ENCODE results near the gene RAVER1.
"Not testable (repeated sequence)": the region's sequence is repeated elsewhere in the genome, so short reads cannot be mapped to it uniquely, and the experiment has no call there.

RAVER1 gene

DNA sequence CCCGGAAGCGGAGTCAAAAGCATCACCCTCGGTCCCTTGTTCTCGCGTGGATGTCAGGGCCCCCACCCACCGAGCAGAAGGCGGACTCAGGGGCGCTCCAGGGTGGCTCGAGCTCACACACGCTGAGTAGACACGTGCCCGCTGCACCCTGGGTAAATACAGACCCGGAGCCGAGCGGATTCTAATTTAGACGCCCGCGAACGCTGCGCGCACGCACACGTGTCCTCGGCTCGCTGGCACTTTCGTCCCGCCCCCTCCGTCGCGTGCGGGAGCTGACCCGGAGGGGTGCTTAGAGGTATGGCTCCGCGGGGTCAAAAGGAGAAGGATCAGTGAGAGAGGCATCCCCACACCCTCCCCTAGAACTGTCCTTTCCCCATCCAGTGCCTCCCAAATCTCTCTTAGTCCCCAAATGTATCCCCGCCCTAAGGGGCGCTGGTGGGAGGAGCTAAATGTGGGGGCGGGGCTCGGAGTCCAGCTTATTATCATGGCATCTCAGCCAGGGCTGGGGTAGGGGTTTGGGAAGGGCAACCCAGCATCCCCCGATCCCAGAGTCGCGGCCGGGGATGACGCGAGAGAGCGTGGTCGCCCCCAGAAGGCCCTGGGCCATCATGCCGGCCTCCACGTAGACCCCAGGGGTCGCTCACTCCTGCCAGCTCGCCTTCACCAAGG lies 44.0 kb downstream of the RAVER1 start:
- peak; percentile 83 for DNase-seq

DNA sequence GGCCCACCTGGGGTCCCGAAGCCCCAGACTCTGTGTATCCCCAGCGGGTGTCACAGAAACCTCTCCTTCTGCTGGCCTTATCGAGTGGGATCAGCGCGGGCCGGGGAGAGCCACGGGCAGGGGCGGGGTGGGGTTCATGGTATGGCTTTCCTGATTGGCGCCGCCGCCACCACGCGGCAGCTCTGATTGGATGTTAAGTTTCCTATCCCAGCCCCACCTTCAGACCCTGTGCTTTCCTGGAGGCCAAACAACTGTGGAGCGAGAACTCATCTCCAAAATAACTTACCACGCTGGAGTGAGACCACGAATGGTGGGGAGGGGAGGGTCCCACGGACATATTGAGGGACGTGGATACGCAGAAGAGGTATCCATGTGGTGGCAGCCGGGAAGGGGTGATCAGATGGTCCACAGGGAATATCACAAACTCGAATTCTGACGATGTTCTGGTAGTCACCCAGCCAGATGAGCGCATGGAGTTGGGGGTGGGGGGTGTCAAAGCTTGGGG lies 44.6 kb downstream of the RAVER1 start:
- DNase-seq: peak; percentile 74

DNA sequence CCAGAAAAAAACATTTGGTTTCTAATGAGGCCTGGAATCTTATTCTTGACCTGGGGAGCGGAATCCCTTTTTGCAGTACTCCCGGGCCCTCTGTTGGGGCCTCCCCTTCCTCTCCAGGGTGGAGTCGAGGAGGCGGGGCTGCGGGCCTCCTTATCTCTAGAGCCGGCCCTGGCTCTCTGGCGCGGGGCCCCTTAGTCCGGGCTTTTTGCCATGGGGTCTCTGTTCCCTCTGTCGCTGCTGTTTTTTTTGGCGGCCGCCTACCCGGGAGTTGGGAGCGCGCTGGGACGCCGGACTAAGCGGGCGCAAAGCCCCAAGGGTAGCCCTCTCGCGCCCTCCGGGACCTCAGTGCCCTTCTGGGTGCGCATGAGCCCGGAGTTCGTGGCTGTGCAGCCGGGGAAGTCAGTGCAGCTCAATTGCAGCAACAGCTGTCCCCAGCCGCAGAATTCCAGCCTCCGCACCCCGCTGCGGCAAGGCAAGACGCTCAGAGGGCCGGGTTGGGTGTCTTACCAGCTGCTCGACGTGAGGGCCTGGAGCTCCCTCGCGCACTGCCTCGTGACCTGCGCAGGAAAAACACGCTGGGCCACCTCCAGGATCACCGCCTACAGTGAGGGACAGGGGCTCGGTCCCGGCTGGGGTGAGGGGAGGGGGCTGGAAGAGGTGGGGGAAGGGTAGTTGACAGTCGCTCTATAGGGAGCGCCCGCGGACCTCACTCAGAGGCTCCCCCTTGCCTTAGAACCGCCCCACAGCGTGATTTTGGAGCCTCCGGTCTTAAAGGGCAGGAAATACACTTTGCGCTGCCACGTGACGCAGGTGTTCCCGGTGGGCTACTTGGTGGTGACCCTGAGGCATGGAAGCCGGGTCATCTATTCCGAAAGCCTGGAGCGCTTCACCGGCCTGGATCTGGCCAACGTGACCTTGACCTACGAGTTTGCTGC lies 46.3 kb downstream of the RAVER1 start, which contains the start of gene ICAM4:
Gene ICAM4, plus strand, starts transcription at position 153 of the 935 bp plus-strand sequence. Its CDS starts 58 bp downstream, at position 211.
- DNase-seq: peak; percentile 68

DNA sequence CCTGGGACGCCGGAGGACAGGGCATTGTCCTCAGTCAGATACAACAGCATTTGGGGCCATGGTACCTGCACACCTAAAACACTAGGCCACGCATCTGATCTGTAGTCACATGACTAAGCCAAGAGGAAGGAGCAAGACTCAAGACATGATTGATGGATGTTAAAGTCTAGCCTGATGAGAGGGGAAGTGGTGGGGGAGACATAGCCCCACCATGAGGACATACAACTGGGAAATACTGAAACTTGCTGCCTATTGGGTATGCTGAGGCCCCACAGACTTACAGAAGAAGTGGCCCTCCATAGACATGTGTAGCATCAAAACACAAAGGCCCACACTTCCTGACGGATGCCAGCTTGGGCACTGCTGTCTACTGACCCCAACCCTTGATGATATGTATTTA lies 47.9 kb downstream of the RAVER1 start:
- no peak for DNase-seq

DNA sequence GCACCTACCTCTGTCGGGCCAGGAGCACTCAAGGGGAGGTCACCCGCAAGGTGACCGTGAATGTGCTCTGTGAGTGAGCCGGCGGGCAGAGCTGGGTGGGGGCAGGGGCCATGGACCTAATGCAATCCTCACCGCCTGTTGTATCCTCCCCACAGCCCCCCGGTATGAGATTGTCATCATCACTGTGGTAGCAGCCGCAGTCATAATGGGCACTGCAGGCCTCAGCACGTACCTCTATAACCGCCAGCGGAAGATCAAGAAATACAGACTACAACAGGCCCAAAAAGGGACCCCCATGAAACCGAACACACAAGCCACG lies 48.4 kb downstream of the RAVER1 start:
- no peak for DNase-seq

- DNase-seq: no peak
Measured at GRCh38 chr19:10284065-10284959, 49.0 kb downstream of the RAVER1 start.

- no peak for DNase-seq
Measured at GRCh38 chr19:10283301-10284064, 49.8 kb downstream of the RAVER1 start.

GRCh38 chr19:10282043-10282442 lies 51.3 kb downstream of the RAVER1 start:
- DNase-seq: not testable (repeated sequence)

GRCh38 chr19:10279737-10280442 lies 53.4 kb downstream of the RAVER1 start:
- DNase-seq: no peak

DNA sequence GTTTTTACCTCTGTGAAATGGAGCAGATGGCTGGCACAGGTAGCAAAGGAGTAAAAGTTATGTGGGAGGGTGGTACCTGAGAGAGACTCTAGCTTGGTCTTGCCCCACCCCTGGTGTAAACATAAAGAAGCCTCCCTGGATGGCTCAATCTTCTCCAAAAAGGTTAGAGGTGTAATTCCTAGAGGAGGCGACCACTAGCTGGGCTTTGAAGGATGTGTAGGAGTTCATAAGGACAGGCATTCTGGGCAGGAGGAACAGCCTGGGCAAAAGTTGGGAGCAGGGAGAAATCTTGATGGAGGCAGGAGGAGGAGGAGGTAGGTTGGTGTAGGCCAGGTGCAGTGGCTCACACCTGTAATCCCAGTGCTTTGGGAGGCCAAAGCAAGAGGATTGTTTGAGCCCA lies 54.4 kb downstream of the RAVER1 start:
- DNase-seq: no peak

- no peak for DNase-seq
Measured at GRCh38 chr19:10277795-10278589, 55.3 kb downstream of the RAVER1 start.

GRCh38 chr19:10274589-10274988 lies 58.7 kb downstream of the RAVER1 start:
- DNase-seq: no peak

GRCh38 chr19:10271543-10272086 lies 61.7 kb downstream of the RAVER1 start:
- peak; percentile 61 for DNase-seq

DNA sequence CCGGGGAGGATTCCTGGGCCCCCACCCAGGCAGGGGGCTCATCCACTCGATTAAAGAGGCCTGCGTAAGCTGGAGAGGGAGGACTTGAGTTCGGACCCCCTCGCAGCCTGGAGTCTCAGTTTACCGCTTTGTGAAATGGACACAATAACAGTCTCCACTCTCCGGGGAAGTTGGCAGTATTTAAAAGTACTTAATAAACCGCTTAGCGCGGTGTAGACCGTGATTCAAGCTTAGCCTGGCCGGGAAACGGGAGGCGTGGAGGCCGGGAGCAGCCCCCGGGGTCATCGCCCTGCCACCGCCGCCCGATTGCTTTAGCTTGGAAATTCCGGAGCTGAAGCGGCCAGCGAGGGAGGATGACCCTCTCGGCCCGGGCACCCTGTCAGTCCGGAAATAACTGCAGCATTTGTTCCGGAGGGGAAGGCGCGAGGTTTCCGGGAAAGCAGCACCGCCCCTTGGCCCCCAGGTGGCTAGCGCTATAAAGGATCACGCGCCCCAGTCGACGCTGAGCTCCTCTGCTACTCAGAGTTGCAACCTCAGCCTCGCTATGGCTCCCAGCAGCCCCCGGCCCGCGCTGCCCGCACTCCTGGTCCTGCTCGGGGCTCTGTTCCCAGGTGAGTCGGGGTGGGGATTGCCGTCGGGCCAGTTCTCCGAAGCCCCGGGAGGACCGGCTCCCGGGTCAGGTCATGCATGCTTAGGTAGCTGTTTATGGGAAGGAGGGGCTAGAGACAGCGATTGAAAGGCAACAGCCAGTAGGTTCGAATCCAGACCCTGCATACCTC lies 62.5 kb downstream of the RAVER1 start, which contains the start of gene ICAM1:
Gene ICAM1, plus strand, starts transcription at position 505 of the 779 bp plus-strand sequence. Its CDS starts 40 bp downstream, at position 545.
- DNase-seq: peak; percentile 88

DNA sequence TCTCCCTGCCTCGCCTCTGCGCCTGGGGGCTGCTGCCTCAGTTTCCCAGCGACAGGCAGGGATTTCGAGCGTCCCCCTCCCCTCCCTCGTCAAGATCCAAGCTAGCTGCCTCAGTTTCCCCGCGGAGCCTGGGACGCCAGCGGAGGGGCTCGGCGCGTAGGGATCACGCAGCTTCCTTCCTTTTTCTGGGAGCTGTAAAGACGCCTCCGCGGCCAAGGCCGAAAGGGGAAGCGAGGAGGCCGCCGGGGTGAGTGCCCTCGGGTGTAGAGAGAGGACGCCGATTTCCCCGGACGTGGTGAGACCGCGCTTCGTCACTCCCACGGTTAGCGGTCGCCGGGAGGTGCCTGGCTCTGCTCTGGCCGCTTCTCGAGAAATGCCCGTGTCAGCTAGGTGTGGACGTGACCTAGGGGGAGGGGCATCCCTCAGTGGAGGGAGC lies 63.1 kb downstream of the RAVER1 start:
- DNase-seq: peak; percentile 89

GRCh38 chr19:10269333-10270179 lies 63.8 kb downstream of the RAVER1 start:
- peak; percentile 96 for DNase-seq

DNA sequence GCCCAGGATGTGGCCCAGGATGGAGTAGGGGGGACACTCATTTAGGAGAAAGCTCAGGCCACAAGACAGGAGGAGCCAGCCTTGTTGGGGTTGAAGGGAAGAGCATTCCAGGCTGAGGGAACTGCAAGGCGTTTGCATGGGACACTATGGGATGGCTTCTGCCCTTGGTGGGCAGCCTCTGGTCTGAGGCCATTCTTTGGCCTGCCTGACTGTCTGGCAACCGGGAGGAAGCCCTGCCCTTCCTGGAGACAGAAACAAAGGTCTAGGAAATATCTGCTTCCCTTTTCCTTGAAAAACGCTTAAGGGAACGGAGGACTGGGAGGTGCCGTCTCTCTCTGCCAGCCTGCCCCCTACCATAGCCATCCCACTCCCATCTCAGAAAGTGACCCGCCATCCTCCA lies 65.3 kb downstream of the RAVER1 start:
- DNase-seq: no peak

DNA sequence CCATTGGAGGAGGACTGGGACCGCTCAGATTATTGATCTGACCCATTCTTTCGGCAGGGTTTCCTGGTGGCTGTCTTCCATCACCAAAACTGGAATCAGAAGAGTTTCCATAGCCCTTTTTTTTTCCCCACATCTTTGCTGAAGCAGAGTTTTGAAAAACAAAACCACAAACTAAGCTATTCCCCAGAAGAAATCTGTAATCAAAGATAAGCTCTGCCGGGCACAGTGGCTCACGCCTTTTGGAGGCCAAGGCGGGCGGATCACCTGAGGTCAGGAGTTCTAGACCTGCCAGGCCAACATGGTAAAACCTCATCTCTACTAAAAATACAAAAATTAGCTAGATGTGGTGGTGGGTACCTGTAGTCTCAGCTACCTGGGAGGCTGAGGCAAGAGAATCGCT lies 66.6 kb downstream of the RAVER1 start:
- DNase-seq: no peak

Data from stimulated activated CD8-positive, alpha-beta memory T cell treated with anti-CD3 and anti-CD28 coated beads, Interleukin-4, amount 100 ng/mL, for 48 hours (primary cell).